ENCODE data around the gene CFD. TPM values are rescaled to one million over a fixed set of nuclear protein-coding genes. Genes with fewer than 3 reads are reported as not detected.

Gene CFD
- total and polyA plus RNA-seq, 9 donors: 3.8 to 335 (median 39.2) TPM

GRCh38 chr19:911197-912033 lies 52.0 kb downstream of the CFD start:
- Histone ChIP-seq H3K27ac (peak overlapping the region in 1 of 2 donors; percentile 4), H3K4me1 (ENCODE audit: insufficient read depth) (no peaks in the 10 kb centered on the region), H3K9me3 (no peaks in the 10 kb centered on the region), H3K4me3 (no peak overlapping the region), H3K27me3 (no peaks in the 10 kb centered on the region), H3K36me3 (no peaks in the 10 kb centered on the region)
- DNase-seq: no peak
- intact Hi-C loops (cut with DNase I): loop anchor here in 3 of 4 donors (10.0 kb wide), 2 partner anchors 117 to 137 kb away; partner anchors contain the start of gene PTBP1 (in 2 of the 3)
- 72 to 79% (median 78%) methylated on average over 51 to 54 of the region's 54 CpGs for WGBS, 3 donors
- TF ChIP-seq EP300 (IDR thresholded peaks at IDR 0.05): no peak
- no peak for TF ChIP-seq POLR2A (IDR thresholded peaks at IDR 0.05)
- no peak for TF ChIP-seq CTCF (IDR thresholded peaks at IDR 0.05)

- Histone ChIP-seq H3K27me3 (no peaks in the 10 kb centered on the region), H3K36me3 (no peaks in the 10 kb centered on the region), H3K4me3 (peak overlapping the region; percentile 85), H3K27ac (peak overlapping the region in 1 of 2 donors; percentile 65), H3K4me1 (ENCODE audit: insufficient read depth) (peaks cover 6% of the 10 kb centered on the region), H3K9me3 (no peaks in the 10 kb centered on the region)
- DNase-seq: peak; percentile 51 to 62 (median 58)
- intact Hi-C loops (cut with DNase I): loop anchor here in 3 of 4 donors (10.0 kb wide), 2 partner anchors 118 to 138 kb away; partner anchors contain the start of gene PTBP1 (in 2 of the 3)
- 2 to 3% (median 2%) methylated on average over 36 to 61 of the region's 69 CpGs for WGBS, 3 donors
- TF ChIP-seq EP300 (IDR thresholded peaks at IDR 0.05) (no peak), CTCF (IDR thresholded peaks at IDR 0.05) (no peak), POLR2A (IDR thresholded peaks at IDR 0.05) (no peak)
Measured at GRCh38 chr19:912181-913079, 53.0 kb downstream of the CFD start.

MicroRNAs within 50 kb of the gene (microRNA counts, 767-probe panel; counts per million panel counts)
- microRNA hsa-miR-3187-3p: 530 counts per million, percentile 78 among the panel's probes with 10 or more counts

Small RNAs within 50 kb of the gene (microRNA-seq; reads per million reads assigned to microRNA genes)
- gene MIR3187: 0.38 to 1.1 (median 0.54) reads per million in 3 donors

Small RNAs within 50 kb of the gene (small RNA-seq; reads per million reads assigned to genes)
- gene MIR3187 (not detected), gene RNU6-9 (not detected)

Other genes starting within 250 kb of the CFD start
- 10 to 100 TPM; 19.9 to 52.3 (median 43.9) TPM for gene POLRMT, start 226.1 kb upstream of the CFD start, total RNA-seq
- 10 to 100 TPM; 13.5 to 39.6 TPM for gene POLRMT, start 226.1 kb upstream of the CFD start, polyA plus RNA-seq
- gene FGF22, start 219.8 kb upstream of the CFD start, total RNA-seq: 1 to 10 TPM in 6 of 7 donors, under 1 TPM in 1; 0.23 to 4.4 (median 2.2) TPM
- 1 to 10 TPM in 1 of 2 donors, not detected in 1; 4.2 TPM for gene FGF22, start 219.8 kb upstream of the CFD start, polyA plus RNA-seq
- gene RNF126, start 196.4 kb upstream of the CFD start, total RNA-seq: 10 to 100 TPM; 26.6 to 52.2 (median 34.5) TPM
- 10 to 100 TPM in 1 of 2 donors, 1 to 10 TPM in 1; 1.5 to 29.4 TPM for gene RNF126, start 196.4 kb upstream of the CFD start, polyA plus RNA-seq
- 100 to 1,000 TPM in 1 of 7 donors, 10 to 100 TPM in 6; 21.3 to 141 (median 45.7) TPM for gene FSTL3, start 183.3 kb upstream of the CFD start, total RNA-seq
- gene FSTL3, start 183.3 kb upstream of the CFD start, polyA plus RNA-seq: 10 to 100 TPM; 16.9 to 22.6 TPM
- gene PRSS57, start 164.2 kb upstream of the CFD start, total RNA-seq: under 1 TPM in 1 of 7 donors, not detected in 6; 0.33 TPM
- gene PRSS57, start 164.2 kb upstream of the CFD start, polyA plus RNA-seq: under 1 TPM in 1 of 2 donors, not detected in 1; 0.07 TPM
- gene PALM, start 150.7 kb upstream of the CFD start, total RNA-seq: 100 to 1,000 TPM in 5 of 7 donors, 10 to 100 TPM in 2; 36.1 to 169 (median 126) TPM
- 10 to 100 TPM in 1 of 2 donors, 1 to 10 TPM in 1; 2.9 to 66.9 TPM for gene PALM, start 150.7 kb upstream of the CFD start, polyA plus RNA-seq
- gene MISP, start 108.6 kb upstream of the CFD start, total RNA-seq: 10 to 100 TPM in 1 of 7 donors, 1 to 10 TPM in 3, under 1 TPM in 3; 0.08 to 44.0 (median 1.4) TPM
- gene MISP, start 108.6 kb upstream of the CFD start, polyA plus RNA-seq: under 1 TPM; 0.12 to 0.19 TPM
- gene PTBP1, start 62.2 kb upstream of the CFD start, total RNA-seq: 100 to 1,000 TPM in 6 of 7 donors, 10 to 100 TPM in 1; 73.4 to 312 (median 233) TPM
- gene PTBP1, start 62.2 kb upstream of the CFD start, polyA plus RNA-seq: 100 to 1,000 TPM in 1 of 2 donors, 10 to 100 TPM in 1; 94.4 to 112 TPM
- gene PLPPR3, start 37.7 kb upstream of the CFD start, total RNA-seq: 10 to 100 TPM in 1 of 7 donors, 1 to 10 TPM in 1, under 1 TPM in 3, not detected in 2; 0.36 to 11.4 (median 0.80) TPM
- under 1 TPM; 0.18 to 0.24 TPM for gene PLPPR3, start 37.7 kb upstream of the CFD start, polyA plus RNA-seq
- 1 to 10 TPM in 1 of 7 donors, not detected in 6; 1.0 TPM for gene AZU1, start 31.8 kb upstream of the CFD start, total RNA-seq
- gene AZU1, start 31.8 kb upstream of the CFD start, polyA plus RNA-seq: under 1 TPM in 1 of 2 donors, not detected in 1; 0.11 TPM
- under 1 TPM in 1 of 7 donors, not detected in 6; 0.41 TPM for gene PRTN3, start 18.7 kb upstream of the CFD start, total RNA-seq
- gene PRTN3, start 18.7 kb upstream of the CFD start, polyA plus RNA-seq: not detected
- gene ELANE, start 7.4 kb upstream of the CFD start, total RNA-seq: under 1 TPM in 3 of 7 donors, not detected in 4; 0.27 to 0.72 (median 0.34) TPM
- under 1 TPM in 1 of 2 donors, not detected in 1; 0.59 TPM for gene ELANE, start 7.4 kb upstream of the CFD start, polyA plus RNA-seq
- 10 to 100 TPM; 33.1 to 75.4 (median 59.3) TPM for gene MED16, start 33.5 kb downstream of the CFD start, total RNA-seq
- 10 to 100 TPM in 1 of 2 donors, under 1 TPM in 1; 0.62 to 42.9 TPM for gene MED16, start 33.5 kb downstream of the CFD start, polyA plus RNA-seq
- gene RNU6-9, start 33.8 kb downstream of the CFD start, total RNA-seq: not detected
- not detected for gene RNU6-9, start 33.8 kb downstream of the CFD start, polyA plus RNA-seq
- 10 to 100 TPM; 13.1 to 43.0 (median 31.2) TPM for gene R3HDM4, start 53.6 kb downstream of the CFD start, total RNA-seq
- 10 to 100 TPM in 1 of 2 donors, 1 to 10 TPM in 1; 8.7 to 29.5 TPM for gene R3HDM4, start 53.6 kb downstream of the CFD start, polyA plus RNA-seq
- gene KISS1R, start 57.7 kb downstream of the CFD start, total RNA-seq: under 1 TPM in 2 of 7 donors, not detected in 5; 0.28 to 0.90 TPM
- not detected for gene KISS1R, start 57.7 kb downstream of the CFD start, polyA plus RNA-seq
- 1 to 10 TPM; 2.1 to 8.1 (median 5.2) TPM for gene ARID3A, start 66.4 kb downstream of the CFD start, total RNA-seq
- 1 to 10 TPM; 1.1 to 1.6 TPM for gene ARID3A, start 66.4 kb downstream of the CFD start, polyA plus RNA-seq
- 10 to 100 TPM; 19.4 to 45.6 (median 31.2) TPM for gene WDR18, start 124.7 kb downstream of the CFD start, total RNA-seq
- gene WDR18, start 124.7 kb downstream of the CFD start, polyA plus RNA-seq: 10 to 100 TPM in 1 of 2 donors, 1 to 10 TPM in 1; 3.5 to 24.3 TPM
- gene GRIN3B, start 140.8 kb downstream of the CFD start, total RNA-seq: 1 to 10 TPM in 1 of 7 donors, under 1 TPM in 4, not detected in 2; 0.22 to 7.4 (median 0.32) TPM
- under 1 TPM in 1 of 2 donors, not detected in 1; 0.07 TPM for gene GRIN3B, start 140.8 kb downstream of the CFD start, polyA plus RNA-seq
- 100 to 1,000 TPM; 105 to 196 (median 127) TPM for gene TMEM259, start 161.5 kb downstream of the CFD start, total RNA-seq
- 100 to 1,000 TPM in 1 of 2 donors, 10 to 100 TPM in 1; 26.0 to 162 TPM for gene TMEM259, start 161.5 kb downstream of the CFD start, polyA plus RNA-seq
- gene RNU6-2, start 161.9 kb downstream of the CFD start, total RNA-seq: not detected
- gene RNU6-2, start 161.9 kb downstream of the CFD start, polyA plus RNA-seq: not detected
- gene CNN2, start 166.9 kb downstream of the CFD start, total RNA-seq: 100 to 1,000 TPM in 6 of 7 donors, 10 to 100 TPM in 1; 60.6 to 438 (median 210) TPM
- 100 to 1,000 TPM in 1 of 2 donors, 10 to 100 TPM in 1; 90.6 to 159 TPM for gene CNN2, start 166.9 kb downstream of the CFD start, polyA plus RNA-seq
- gene ABCA7, start 180.4 kb downstream of the CFD start, total RNA-seq: 10 to 100 TPM in 1 of 7 donors, 1 to 10 TPM in 6; 1.5 to 10.5 (median 2.6) TPM
- gene ABCA7, start 180.4 kb downstream of the CFD start, polyA plus RNA-seq: 1 to 10 TPM; 1.4 to 1.9 TPM
- gene ARHGAP45, start 207.5 kb downstream of the CFD start, total RNA-seq: 10 to 100 TPM in 2 of 7 donors, 1 to 10 TPM in 5; 2.7 to 10.6 (median 8.9) TPM
- gene ARHGAP45, start 207.5 kb downstream of the CFD start, polyA plus RNA-seq: 1 to 10 TPM; 1.0 to 5.1 TPM
- gene POLR2E, start 235.7 kb downstream of the CFD start, total RNA-seq: 100 to 1,000 TPM in 5 of 7 donors, 10 to 100 TPM in 2; 88.2 to 157 (median 140) TPM
- gene POLR2E, start 235.7 kb downstream of the CFD start, polyA plus RNA-seq: 100 to 1,000 TPM in 1 of 2 donors, 10 to 100 TPM in 1; 11.1 to 119 TPM
- 100 to 1,000 TPM; 189 to 309 (median 247) TPM for gene GPX4, start 244.3 kb downstream of the CFD start, total RNA-seq
- gene GPX4, start 244.3 kb downstream of the CFD start, polyA plus RNA-seq: 100 to 1,000 TPM; 239 to 450 TPM

Measured in ovary (tissue), 9 donors.